22Rv1 (cell line): Measurements from ENCODE around the gene MYD88.

Source experiments
- CTCF ChIP-seq: fragments of 450-650 bp; IDR thresholded peaks from 2 replicates; pipeline ENCODE4 v1.5.1; 2017; ENCODE audit warnings: mild to moderate bottlenecking
- ZFX ChIP-seq: fragments of 450-650 bp; IDR thresholded peaks from 2 replicates; pipeline ENCODE4 v1.6.1; 2017; ENCODE audit warnings: antibody characterized with exemption, borderline replicate concordance

GRCh38 chr3:38090453-38090852 lies 48.0 kb upstream of the MYD88 start:
- TF ChIP-seq CTCF: no peak
- no peak for TF ChIP-seq ZFX
